ENCODE measurements around the gene GOLGA6L10. TPM values are rescaled to one million over a fixed set of nuclear protein-coding genes. Genes with fewer than 3 reads are reported as not detected.
"Not testable (repeated sequence)": the region's sequence is repeated elsewhere in the genome, so short reads cannot be mapped to it uniquely, and the experiment has no call there.

The GOLGA6L10 gene
- polyA plus RNA-seq, 3 donors = 0.12 TPM; not detected in 2

DNA sequence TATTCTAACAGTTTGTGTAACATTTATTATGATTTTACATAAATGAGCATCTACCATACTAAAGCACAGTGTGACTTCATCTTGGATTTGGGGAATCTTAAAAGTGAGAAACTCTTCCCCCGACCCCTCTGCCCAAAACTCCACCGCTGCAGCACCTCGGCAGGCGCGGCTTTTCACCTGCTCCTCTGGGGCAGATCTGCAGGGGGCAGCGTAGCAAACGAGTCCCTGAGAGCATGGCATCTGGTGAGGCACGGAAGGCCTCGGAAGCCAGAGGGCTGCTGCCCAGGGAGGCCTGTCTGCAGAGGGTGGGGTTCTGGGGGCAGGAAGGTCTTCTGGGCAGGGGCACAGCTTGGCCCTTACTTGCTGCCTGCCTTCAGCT, 14.7 kb downstream of the GOLGA6L10 start:
- H3K9ac ChIP-seq (ENCODE audit: insufficient read depth, low read length, poor library complexity, severe bottlenecking); H3K4me3 Mint-ChIP-seq; H3K4me3 ChIP-seq (replicated peaks in 1 of 3; ENCODE audit: low read depth in 2 of 3, low read length in 3 of 3); H2AFZ ChIP-seq (ENCODE audit: insufficient read depth, low read depth, low read length, poor library complexity, severe bottlenecking); H3K4me1 Mint-ChIP-seq; H3K9me3 Mint-ChIP-seq; H4K20me1 ChIP-seq (ENCODE audit: insufficient read depth, low read length); H3K27ac Mint-ChIP-seq; H3K4me1 ChIP-seq (ENCODE audit: control insufficient read depth in 1 of 2, insufficient read depth in 2 of 2, low read length in 2 of 2); H3K27me3 Mint-ChIP-seq (ENCODE audit: low read depth in 3 of 3); H3K36me3 Mint-ChIP-seq; H3K4me2 ChIP-seq (replicated peaks; ENCODE audit: extremely low read depth, low read length, poor library complexity, severe bottlenecking); H3K9me3 ChIP-seq (replicated peaks in 1 of 2; ENCODE audit: control insufficient read depth in 1 of 2, insufficient read depth in 1 of 2, low read length in 2 of 2); H3K36me3 ChIP-seq (replicated peaks in 1 of 2; ENCODE audit: control insufficient read depth in 1 of 2, insufficient read depth in 2 of 2, low read length in 2 of 2); H3K27me3 ChIP-seq (ENCODE audit: control insufficient read depth in 2 of 2, insufficient read depth in 2 of 2, low read length in 2 of 2); H3K27ac ChIP-seq (ENCODE audit: low read depth in 1 of 2, low read length in 2 of 2); DNase-seq; H3K79me2 ChIP-seq (ENCODE audit: insufficient read depth, low read length); intact Hi-C loops (cut with micrococcal nuclease): not testable (repeated sequence)
- no CpG with 5 or more reads among the region's 9 CpGs for WGBS (ENCODE audit: insufficient coverage)

DNA sequence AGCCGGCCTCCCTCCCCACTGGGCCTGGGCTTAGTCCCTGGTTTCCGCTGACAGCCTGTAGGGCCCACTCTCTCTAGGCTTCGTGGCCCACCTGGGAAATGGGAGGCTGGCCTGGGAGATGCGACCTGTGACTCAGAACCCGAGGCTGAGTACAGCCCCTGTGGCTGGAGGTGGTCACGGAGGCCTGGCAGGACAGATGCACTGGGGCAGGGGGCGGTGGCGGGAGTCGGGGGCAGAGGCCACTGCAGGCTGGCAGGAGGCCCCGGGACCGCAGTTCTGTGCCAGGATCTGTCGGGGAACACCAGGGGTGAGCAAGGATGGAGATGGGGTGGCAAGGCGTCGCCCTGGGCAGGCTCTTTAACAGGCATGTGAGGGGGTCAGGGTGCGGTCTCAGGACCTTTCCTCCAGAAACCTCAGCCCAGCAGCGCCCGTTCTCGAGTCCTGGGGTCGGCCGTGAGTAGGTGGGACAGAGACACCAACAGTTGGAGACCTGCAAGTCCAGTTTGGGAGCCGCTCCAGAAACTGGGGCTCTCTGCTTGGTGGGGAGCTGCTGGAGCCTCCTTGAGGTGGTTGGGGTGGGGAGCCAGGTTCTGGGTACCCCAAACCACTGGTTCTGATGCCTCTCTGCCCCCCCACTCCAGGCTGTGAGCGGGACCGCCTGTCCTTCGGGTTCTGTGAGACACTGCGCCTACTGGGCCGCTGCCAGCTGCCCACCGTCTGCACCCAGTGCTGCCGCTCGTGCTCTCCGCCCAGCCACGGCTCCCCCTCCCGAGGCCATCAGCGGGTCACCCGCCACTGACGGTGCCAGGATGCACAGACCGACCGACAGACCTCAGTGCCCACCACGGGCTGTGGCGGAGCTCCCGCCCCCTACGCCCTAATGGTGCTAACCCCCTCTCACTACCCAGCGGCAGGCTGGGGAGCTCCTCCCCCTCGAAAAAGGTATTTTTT, 15.4 kb downstream of the GOLGA6L10 start:
- H3K36me3 ChIP-seq (replicated peaks in 1 of 2; ENCODE audit: control insufficient read depth in 1 of 2, insufficient read depth in 2 of 2, low read length in 2 of 2); DNase-seq; H3K27ac ChIP-seq (ENCODE audit: low read depth in 1 of 2, low read length in 2 of 2); H2AFZ ChIP-seq (ENCODE audit: insufficient read depth, low read depth, low read length, poor library complexity, severe bottlenecking); H3K79me2 ChIP-seq (ENCODE audit: insufficient read depth, low read length); H3K27me3 ChIP-seq (ENCODE audit: control insufficient read depth in 2 of 2, insufficient read depth in 2 of 2, low read length in 2 of 2); H4K20me1 ChIP-seq (ENCODE audit: insufficient read depth, low read length); H3K4me1 Mint-ChIP-seq; H3K9me3 ChIP-seq (replicated peaks in 1 of 2; ENCODE audit: control insufficient read depth in 1 of 2, insufficient read depth in 1 of 2, low read length in 2 of 2); H3K4me3 ChIP-seq (replicated peaks in 1 of 3; ENCODE audit: low read depth in 2 of 3, low read length in 3 of 3); H3K4me1 ChIP-seq (ENCODE audit: control insufficient read depth in 1 of 2, insufficient read depth in 2 of 2, low read length in 2 of 2); H3K9me3 Mint-ChIP-seq; H3K4me3 Mint-ChIP-seq; intact Hi-C loops (cut with micrococcal nuclease); H3K9ac ChIP-seq (ENCODE audit: insufficient read depth, low read length, poor library complexity, severe bottlenecking); H3K36me3 Mint-ChIP-seq; H3K27me3 Mint-ChIP-seq (ENCODE audit: low read depth in 3 of 3); H3K27ac Mint-ChIP-seq; H3K4me2 ChIP-seq (replicated peaks; ENCODE audit: extremely low read depth, low read length, poor library complexity, severe bottlenecking): not testable (repeated sequence)
- 44% methylated on average over 3 of the region's 43 CpGs for WGBS (ENCODE audit: insufficient coverage)

DNA sequence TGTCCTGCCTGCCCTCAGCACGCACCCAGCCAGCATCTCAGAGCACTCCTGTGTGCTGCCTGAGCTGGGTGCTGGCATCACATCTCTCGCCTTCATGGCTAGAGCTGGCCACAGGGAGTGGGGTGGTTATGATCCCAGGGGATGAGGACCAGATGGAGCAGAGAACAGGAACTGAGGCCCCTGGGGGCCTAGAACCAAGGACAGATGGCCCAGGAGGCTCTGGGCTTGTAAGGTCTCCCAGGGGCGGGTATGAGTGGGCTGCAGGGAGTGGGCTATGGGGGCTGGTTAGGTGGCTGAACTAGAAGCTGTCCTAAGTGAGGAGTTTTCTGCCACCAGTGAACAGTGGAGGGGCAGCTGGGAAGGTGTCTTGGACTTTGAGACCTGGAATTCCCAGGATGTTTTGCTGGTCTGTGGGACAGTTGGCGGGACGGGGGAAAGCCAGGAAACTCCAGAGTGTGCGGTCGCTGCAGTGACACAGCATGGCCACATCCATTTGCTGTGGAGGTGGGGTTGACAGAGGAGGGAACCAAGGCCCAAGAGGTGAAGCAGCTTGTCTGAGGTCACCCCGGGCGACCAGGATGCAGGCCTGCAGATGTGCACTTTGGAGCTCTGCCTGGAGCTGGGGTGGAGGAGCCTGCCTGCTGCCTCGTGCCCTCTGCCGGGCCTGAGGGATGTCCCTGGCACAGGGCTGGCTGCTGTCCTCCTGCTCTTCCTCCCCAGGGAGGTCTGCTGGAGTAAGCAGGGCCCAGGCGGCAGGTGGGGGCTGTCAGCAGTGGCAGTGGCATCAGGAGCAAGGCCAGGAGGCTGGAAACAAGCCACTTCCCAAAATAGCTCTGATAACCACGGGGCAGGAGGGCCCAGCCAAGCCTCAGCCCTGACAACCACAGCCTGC, 16.3 kb downstream of the GOLGA6L10 start:
- H3K4me2 ChIP-seq (replicated peaks; ENCODE audit: extremely low read depth, low read length, poor library complexity, severe bottlenecking); H3K36me3 Mint-ChIP-seq; H3K9me3 Mint-ChIP-seq; H3K9ac ChIP-seq (ENCODE audit: insufficient read depth, low read length, poor library complexity, severe bottlenecking); H3K27me3 Mint-ChIP-seq (ENCODE audit: low read depth in 3 of 3); H4K20me1 ChIP-seq (ENCODE audit: insufficient read depth, low read length); H3K4me1 Mint-ChIP-seq; H3K4me1 ChIP-seq (ENCODE audit: control insufficient read depth in 1 of 2, insufficient read depth in 2 of 2, low read length in 2 of 2); H3K36me3 ChIP-seq (replicated peaks in 1 of 2; ENCODE audit: control insufficient read depth in 1 of 2, insufficient read depth in 2 of 2, low read length in 2 of 2); H3K4me3 ChIP-seq (replicated peaks in 1 of 3; ENCODE audit: low read depth in 2 of 3, low read length in 3 of 3); DNase-seq; H3K79me2 ChIP-seq (ENCODE audit: insufficient read depth, low read length); H2AFZ ChIP-seq (ENCODE audit: insufficient read depth, low read depth, low read length, poor library complexity, severe bottlenecking); H3K4me3 Mint-ChIP-seq; H3K27me3 ChIP-seq (ENCODE audit: control insufficient read depth in 2 of 2, insufficient read depth in 2 of 2, low read length in 2 of 2); H3K9me3 ChIP-seq (replicated peaks in 1 of 2; ENCODE audit: control insufficient read depth in 1 of 2, insufficient read depth in 1 of 2, low read length in 2 of 2); H3K27ac Mint-ChIP-seq; intact Hi-C loops (cut with micrococcal nuclease); H3K27ac ChIP-seq (ENCODE audit: low read depth in 1 of 2, low read length in 2 of 2): not testable (repeated sequence)
- 100% methylated on average over 1 of the region's 13 CpGs for WGBS (ENCODE audit: insufficient coverage)

DNA sequence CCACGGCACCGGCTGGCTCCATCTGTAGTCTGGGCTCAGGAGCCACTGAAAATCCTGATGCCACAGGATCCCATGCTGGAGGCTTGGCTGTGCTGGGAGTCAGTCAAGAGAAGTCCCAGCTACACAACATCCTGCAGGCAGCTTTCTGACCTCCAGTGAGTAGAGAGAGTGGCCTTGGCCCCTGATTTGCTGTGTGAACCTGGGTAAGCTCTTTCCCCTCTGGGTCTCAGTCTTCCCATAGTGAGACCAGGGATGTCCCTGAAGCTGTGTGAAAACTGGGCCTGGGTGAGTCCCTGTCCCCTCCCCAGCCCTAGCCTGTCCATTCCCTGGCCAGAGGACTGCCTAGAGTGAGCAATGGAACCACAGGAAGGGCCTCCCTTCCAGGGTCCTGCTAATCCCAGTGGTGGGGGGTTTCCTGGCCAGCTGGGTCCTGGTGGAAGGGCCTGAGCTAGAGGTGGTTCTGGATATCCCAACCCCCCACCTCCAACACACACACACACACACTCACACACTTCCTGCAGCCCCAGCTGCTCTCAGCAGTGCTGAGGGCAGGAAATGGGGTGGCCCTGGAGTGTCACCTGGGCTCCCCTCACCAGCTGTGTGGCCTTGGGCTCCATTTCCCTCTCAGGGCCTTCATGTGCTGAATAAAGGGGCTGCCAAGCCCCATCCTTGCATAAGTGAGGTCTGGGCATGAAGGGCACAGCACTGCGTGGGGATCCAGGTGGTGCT, 17.5 kb downstream of the GOLGA6L10 start:
- DNase-seq; H4K20me1 ChIP-seq (ENCODE audit: insufficient read depth, low read length); H3K36me3 Mint-ChIP-seq; H3K4me1 Mint-ChIP-seq; H3K27me3 Mint-ChIP-seq (ENCODE audit: low read depth in 3 of 3); H3K4me3 ChIP-seq (replicated peaks in 1 of 3; ENCODE audit: low read depth in 2 of 3, low read length in 3 of 3); H3K9me3 ChIP-seq (replicated peaks in 1 of 2; ENCODE audit: control insufficient read depth in 1 of 2, insufficient read depth in 1 of 2, low read length in 2 of 2); H3K79me2 ChIP-seq (ENCODE audit: insufficient read depth, low read length); H3K27ac ChIP-seq (ENCODE audit: low read depth in 1 of 2, low read length in 2 of 2); H3K4me2 ChIP-seq (replicated peaks; ENCODE audit: extremely low read depth, low read length, poor library complexity, severe bottlenecking); H3K36me3 ChIP-seq (replicated peaks in 1 of 2; ENCODE audit: control insufficient read depth in 1 of 2, insufficient read depth in 2 of 2, low read length in 2 of 2); H3K27me3 ChIP-seq (ENCODE audit: control insufficient read depth in 2 of 2, insufficient read depth in 2 of 2, low read length in 2 of 2); H3K4me1 ChIP-seq (ENCODE audit: control insufficient read depth in 1 of 2, insufficient read depth in 2 of 2, low read length in 2 of 2); intact Hi-C loops (cut with micrococcal nuclease); H3K9me3 Mint-ChIP-seq; H3K9ac ChIP-seq (ENCODE audit: insufficient read depth, low read length, poor library complexity, severe bottlenecking); H3K27ac Mint-ChIP-seq; H2AFZ ChIP-seq (ENCODE audit: insufficient read depth, low read depth, low read length, poor library complexity, severe bottlenecking); H3K4me3 Mint-ChIP-seq: not testable (repeated sequence)
- 20% methylated on average over 1 of the region's 3 CpGs for WGBS (ENCODE audit: insufficient coverage)

Measured in CD14-positive monocyte (primary cell).